ENCODE data around the gene PXK. TPM values are rescaled to one million over a fixed set of nuclear protein-coding genes. Genes with fewer than 3 reads are reported as not detected.

Gene PXK
- total RNA-seq, 1 experiment from 2014 or later = 4.4 TPM

DNA sequence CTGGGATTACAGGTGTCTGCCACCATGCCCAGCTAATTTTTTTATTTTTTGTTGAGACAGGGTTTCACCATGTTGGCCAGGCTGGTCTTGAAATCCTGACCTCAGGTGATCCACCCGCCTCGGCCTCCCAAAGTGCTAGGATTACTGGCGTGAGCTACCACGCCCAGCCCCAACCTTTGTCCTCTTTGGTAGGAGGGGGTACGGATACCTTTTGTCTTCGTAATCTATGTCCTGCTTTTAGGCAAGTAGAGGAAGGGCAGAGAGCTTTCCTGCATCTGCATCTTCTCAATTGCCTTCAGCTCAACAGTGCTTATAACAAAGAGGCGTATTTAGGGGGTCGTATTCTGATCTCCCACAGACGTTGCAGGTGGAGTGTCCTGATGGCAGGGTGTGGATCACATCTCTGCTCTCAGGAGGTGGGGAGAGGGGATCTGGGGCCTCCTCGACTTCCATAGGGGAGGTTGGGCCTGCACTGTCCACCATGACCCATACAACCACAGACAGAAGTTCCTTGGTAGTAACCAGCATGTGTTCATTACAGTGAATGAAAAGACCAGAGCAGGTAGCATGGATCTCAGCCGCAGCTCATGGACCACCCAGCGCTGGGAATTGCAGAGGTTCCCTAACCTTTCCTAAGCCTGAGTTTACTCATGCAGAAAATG is 137.8 kb downstream of the PXK start:
- TF ChIP-seq, protein P1, sequence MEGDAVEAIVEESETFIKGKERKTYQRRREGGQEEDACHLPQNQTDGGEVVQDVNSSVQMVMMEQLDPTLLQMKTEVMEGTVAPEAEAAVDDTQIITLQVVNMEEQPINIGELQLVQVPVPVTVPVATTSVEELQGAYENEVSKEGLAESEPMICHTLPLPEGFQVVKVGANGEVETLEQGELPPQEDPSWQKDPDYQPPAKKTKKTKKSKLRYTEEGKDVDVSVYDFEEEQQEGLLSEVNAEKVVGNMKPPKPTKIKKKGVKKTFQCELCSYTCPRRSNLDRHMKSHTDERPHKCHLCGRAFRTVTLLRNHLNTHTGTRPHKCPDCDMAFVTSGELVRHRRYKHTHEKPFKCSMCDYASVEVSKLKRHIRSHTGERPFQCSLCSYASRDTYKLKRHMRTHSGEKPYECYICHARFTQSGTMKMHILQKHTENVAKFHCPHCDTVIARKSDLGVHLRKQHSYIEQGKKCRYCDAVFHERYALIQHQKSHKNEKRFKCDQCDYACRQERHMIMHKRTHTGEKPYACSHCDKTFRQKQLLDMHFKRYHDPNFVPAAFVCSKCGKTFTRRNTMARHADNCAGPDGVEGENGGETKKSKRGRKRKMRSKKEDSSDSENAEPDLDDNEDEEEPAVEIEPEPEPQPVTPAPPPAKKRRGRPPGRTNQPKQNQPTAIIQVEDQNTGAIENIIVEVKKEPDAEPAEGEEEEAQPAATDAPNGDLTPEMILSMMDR (conservative IDR thresholded peaks at IDR 0.05) = no peak
- Histone ChIP-seq H2AFZ (no peak overlapping the region), H3F3A (ENCODE audit: insufficient read depth, low read depth) (peaks cover 46% of the 10 kb centered on the region), H3K9me2 (ENCODE audit: insufficient read depth) (no peaks in the 10 kb centered on the region), H3K27me3 (ENCODE audit: insufficient read depth, low read depth) (no peaks in the 10 kb centered on the region), H3K9me3 (ENCODE audit: insufficient read depth, low read depth) (no peaks in the 10 kb centered on the region), H4K20me1 (ENCODE audit: insufficient read depth) (no peaks in the 10 kb centered on the region), H3K79me2 (ENCODE audit: low read depth) (no peaks in the 10 kb centered on the region), H3K4me2 (peak overlapping the region; percentile 64), H3K27ac (peak overlapping the region; percentile 83), H3K4me1 (replicated peaks; ENCODE audit: insufficient read depth) (peaks cover 80% of the 10 kb centered on the region), H3K36me3 (ENCODE audit: low read depth) (no peaks in the 10 kb centered on the region), H3K4me3 (peak overlapping the region; percentile 6; the same call in 1 of the 2 replicates)
- no peak for DNase-seq
- no TSS peak for BruUV-seq (replicated peaks)
- intact Hi-C loops (cut with micrococcal nuclease; ENCODE audit: unreplicated experiment) = loop anchor here (1.0 to 5.0 kb wide), 4 partner anchors 21 to 163 kb away; partner anchors contain the start of genes HTD2, PDHB and RPP14
- ChIA-PET POLR2A (ENCODE audit: unreplicated experiment) (no interaction called here), CTCF (no interaction called here)

DNA sequence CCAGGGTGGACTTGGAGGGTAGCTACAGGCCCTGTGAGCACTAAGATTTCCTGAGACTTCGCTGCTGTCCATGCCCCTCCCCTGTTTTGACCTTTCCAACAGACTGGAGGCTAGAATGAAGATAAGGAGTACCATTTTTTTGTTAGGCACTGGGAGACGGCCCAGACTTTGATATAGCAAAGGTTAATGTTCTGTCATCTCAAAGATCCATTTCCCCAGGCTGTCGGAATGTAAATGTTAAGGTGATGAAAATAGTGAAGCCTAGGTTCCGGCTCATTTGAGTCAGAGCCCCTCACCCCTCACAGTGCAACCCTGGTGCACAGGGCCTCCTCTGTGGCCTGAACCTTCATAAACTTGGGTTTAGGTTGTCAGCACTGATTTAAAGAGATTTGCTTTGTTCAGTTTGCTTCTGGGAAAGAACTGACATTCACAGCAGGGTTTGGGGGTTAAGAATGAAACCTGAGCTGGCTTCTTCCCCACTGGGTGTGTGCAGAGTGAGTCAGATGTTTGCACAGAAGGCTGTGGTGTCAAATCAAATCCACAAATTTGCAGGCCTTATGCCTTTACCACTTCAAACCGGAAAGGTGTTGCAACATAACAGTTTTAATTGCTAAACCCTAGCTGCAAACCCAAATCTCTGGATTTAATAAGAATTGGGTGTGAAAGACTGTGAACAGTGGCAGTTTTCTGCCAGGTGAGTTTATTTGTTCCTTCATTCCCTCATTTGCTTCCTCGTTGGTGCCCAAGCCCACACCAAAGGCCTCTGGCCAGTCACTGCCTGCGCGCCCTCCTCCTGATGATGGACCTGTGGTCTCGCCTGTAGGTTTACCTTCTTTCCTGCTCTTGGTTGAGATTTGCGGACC is 138.6 kb downstream of the PXK start:
- Histone ChIP-seq H2AFZ (no peak overlapping the region; the same call in 1 of the 2 replicates), H3K27ac (peak overlapping the region; percentile 83), H3K36me3 (ENCODE audit: low read depth) (no peaks in the 10 kb centered on the region), H3K9me2 (ENCODE audit: insufficient read depth) (no peaks in the 10 kb centered on the region), H3F3A (ENCODE audit: insufficient read depth, low read depth) (peaks cover 46% of the 10 kb centered on the region), H4K20me1 (ENCODE audit: insufficient read depth) (no peaks in the 10 kb centered on the region), H3K4me2 (peak overlapping the region; percentile 73), H3K9me3 (ENCODE audit: insufficient read depth, low read depth) (no peaks in the 10 kb centered on the region), H3K4me3 (peak overlapping the region; percentile 20; the same call in 1 of the 2 replicates), H3K4me1 (replicated peaks; ENCODE audit: insufficient read depth) (peaks cover 78% of the 10 kb centered on the region), H3K27me3 (ENCODE audit: insufficient read depth, low read depth) (no peaks in the 10 kb centered on the region), H3K79me2 (ENCODE audit: low read depth) (no peaks in the 10 kb centered on the region)
- TF ChIP-seq, protein P1 (conservative IDR thresholded peaks at IDR 0.05) = no peak
- no peak for TF ChIP-seq EZH2 (IDR thresholded peaks at IDR 0.05; ENCODE audit: low read depth)
- DNase-seq = peak; percentile 82 to 98
- ChIA-PET POLR2A (ENCODE audit: unreplicated experiment) (interaction anchor here (0.5 to 0.6 kb wide), 3 partner anchors 8 to 813 kb away, joined by 3 to 4 read pairs (median 3); no protein-coding TSS in a partner anchor), CTCF (interaction anchor here (0.5 kb wide), 1 partner anchor 628 kb away, joined by 12 read pairs; no protein-coding TSS in a partner anchor)
- BruUV-seq (replicated peaks) = no TSS peak
- intact Hi-C loops (cut with micrococcal nuclease; ENCODE audit: unreplicated experiment) = loop anchor here (1.0 to 5.0 kb wide), 4 partner anchors 20 to 164 kb away; partner anchors contain the start of genes HTD2, PDHB and RPP14

DNA sequence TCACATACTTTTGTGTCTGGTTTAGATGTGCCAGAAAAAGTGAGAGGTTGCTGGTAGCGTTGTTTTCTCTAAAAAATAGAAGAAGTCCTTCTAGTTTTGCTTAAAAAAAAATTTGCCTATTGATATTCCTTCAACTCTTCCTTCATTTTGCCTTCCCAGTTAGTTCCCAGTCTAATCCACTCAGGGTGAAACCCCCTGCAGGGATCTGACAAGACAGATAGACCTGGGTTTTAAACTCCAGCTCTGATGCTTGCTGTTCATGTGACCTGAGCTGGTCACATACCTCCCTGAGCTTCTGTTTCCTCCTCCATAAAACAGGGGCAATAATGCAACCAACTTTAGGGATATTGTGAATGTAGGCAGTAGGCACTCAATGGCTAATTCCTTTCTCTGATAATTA is 140.6 kb downstream of the PXK start:
- H3K36me3 ChIP-seq (ENCODE audit: low read depth) = no peaks in the 10 kb centered on the region
- POLR2A ChIA-PET (ENCODE audit: unreplicated experiment) = interaction anchor here (0.6 kb wide), 1 partner anchor 515 kb away, joined by 8 read pairs; no protein-coding TSS in a partner anchor
- H3K4me1 ChIP-seq (replicated peaks; ENCODE audit: insufficient read depth) = peaks cover 70% of the 10 kb centered on the region
- H4K20me1 ChIP-seq (ENCODE audit: insufficient read depth) = no peaks in the 10 kb centered on the region
- H3K79me2 ChIP-seq (ENCODE audit: low read depth) = no peaks in the 10 kb centered on the region
- TF ChIP-seq, protein P1 (conservative IDR thresholded peaks at IDR 0.05) = no peak
- TF ChIP-seq EZH2 (IDR thresholded peaks at IDR 0.05; ENCODE audit: low read depth) = no peak
- H3F3A ChIP-seq (ENCODE audit: insufficient read depth, low read depth) = peaks cover 46% of the 10 kb centered on the region
- no peak overlapping the region for H3K4me3 ChIP-seq
- peak overlapping the region; percentile 73 for H3K4me2 ChIP-seq
- BruUV-seq (replicated peaks) = no TSS peak
- no peaks in the 10 kb centered on the region for H3K9me2 ChIP-seq (ENCODE audit: insufficient read depth)
- intact Hi-C loops (cut with micrococcal nuclease; ENCODE audit: unreplicated experiment) = loop anchor here (5.0 kb wide), 2 partner anchors 41 to 166 kb away; partner anchors contain the start of genes HTD2, PDHB and RPP14
- DNase-seq = no peak
- no peaks in the 10 kb centered on the region for H3K27me3 ChIP-seq (ENCODE audit: insufficient read depth, low read depth)
- H2AFZ ChIP-seq = no peak overlapping the region
- CTCF ChIA-PET = no interaction called here
- H3K9me3 ChIP-seq (ENCODE audit: insufficient read depth, low read depth) = no peaks in the 10 kb centered on the region
- H3K27ac ChIP-seq = no peak overlapping the region
